ENCODE results near the gene PLEKHH2. TPM values are rescaled to one million over a fixed set of nuclear protein-coding genes. Genes with fewer than 3 reads are reported as not detected.
A peak's percentile ranks its signal among the peaks of the same experiment; 100 is the strongest.

Gene PLEKHH2
- total and polyA plus RNA-seq, 8 donors = 1.6 to 5.3 (median 3.3) TPM

GRCh38 chr2:43609290-43609918, 27.7 kb upstream of the PLEKHH2 start:
- Histone ChIP-seq H3K27me3 (no peaks in the 10 kb centered on the region), H3K9me3 (no peaks in the 10 kb centered on the region), H3K4me3 (no peak overlapping the region), H3K27ac (no peak overlapping the region), H3K4me1 (no peaks in the 10 kb centered on the region), H3K36me3 (no peaks in the 10 kb centered on the region)
- peak; percentile 68 to 84 (median 82) for ATAC-seq
- peak in 2 of 6 donors; percentile 15 to 39 for DNase-seq
- no peak for FAIRE-seq
- TF ChIP-seq, protein P1, sequence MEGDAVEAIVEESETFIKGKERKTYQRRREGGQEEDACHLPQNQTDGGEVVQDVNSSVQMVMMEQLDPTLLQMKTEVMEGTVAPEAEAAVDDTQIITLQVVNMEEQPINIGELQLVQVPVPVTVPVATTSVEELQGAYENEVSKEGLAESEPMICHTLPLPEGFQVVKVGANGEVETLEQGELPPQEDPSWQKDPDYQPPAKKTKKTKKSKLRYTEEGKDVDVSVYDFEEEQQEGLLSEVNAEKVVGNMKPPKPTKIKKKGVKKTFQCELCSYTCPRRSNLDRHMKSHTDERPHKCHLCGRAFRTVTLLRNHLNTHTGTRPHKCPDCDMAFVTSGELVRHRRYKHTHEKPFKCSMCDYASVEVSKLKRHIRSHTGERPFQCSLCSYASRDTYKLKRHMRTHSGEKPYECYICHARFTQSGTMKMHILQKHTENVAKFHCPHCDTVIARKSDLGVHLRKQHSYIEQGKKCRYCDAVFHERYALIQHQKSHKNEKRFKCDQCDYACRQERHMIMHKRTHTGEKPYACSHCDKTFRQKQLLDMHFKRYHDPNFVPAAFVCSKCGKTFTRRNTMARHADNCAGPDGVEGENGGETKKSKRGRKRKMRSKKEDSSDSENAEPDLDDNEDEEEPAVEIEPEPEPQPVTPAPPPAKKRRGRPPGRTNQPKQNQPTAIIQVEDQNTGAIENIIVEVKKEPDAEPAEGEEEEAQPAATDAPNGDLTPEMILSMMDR (IDR thresholded peaks at IDR 0.05) = peak in 3 of 4 donors; percentile 45 to 62 (median 49)
- WGBS, 2 donors = 36 to 42% methylated on average over 6 of the region's 6 CpGs
- intact Hi-C loops (cut with DNase I) = no loop called here

GRCh38 chr2:43610361-43610760, 26.7 kb upstream of the PLEKHH2 start:
- TF ChIP-seq, protein P1 (IDR thresholded peaks at IDR 0.05) = no peak
- Histone ChIP-seq H3K9me3 (no peaks in the 10 kb centered on the region), H3K36me3 (no peaks in the 10 kb centered on the region), H3K4me3 (no peak overlapping the region), H3K27ac (no peak overlapping the region), H3K4me1 (no peaks in the 10 kb centered on the region), H3K27me3 (no peaks in the 10 kb centered on the region)
- 76 to 85% methylated on average over 4 of the region's 4 CpGs for WGBS, 2 donors
- intact Hi-C loops (cut with DNase I) = no loop called here
- DNase-seq (no peak), FAIRE-seq (no peak), ATAC-seq (no peak)

DNA sequence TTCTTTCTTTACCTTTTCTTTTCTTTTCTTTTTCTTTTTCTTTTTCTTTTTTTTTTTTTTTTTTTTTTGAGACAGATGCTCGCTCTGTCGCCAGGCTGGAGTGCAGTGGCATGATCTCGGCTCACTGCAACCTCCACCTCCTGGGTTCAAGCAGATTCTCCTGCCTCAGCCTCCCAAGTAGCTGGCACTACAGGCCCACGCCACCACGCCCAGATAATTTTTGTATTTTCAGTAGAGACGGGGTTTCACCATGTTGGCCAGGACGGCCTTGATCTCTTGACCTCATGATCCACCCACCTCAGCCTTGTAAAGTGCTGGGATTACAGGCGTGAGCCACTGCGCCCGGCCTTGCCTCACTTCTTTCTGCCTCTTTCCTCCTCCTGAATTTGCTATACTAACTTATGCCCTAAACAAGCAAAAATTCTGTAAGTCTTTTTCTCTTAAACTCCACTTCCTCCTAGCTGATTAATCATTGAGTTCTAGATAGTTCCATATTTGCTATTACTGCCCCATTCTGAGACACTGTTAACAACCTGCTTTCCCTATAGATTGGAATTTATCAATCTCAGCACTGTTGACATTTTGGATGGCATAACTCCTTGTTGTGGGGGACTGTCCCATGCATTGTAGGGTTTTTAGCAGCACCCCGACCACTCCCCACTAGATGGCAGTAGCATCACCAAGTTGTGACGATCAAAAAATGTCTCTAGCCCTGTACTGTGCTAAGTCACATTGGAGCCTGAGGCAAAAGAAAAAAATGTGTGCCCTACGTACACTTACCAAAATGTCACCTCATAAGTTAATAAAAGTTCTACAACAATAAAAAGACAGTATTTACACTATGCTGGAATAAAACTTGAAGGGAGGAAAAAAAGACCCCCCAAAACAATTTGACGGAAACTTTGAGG, 24.8 kb upstream of the PLEKHH2 start:
- ATAC-seq (peak; percentile 82 to 96 (median 92)), DNase-seq (peak in 4 of 6 donors; percentile 32 to 74 (median 50)), FAIRE-seq (peak; percentile 47)
- intact Hi-C loops (cut with DNase I) = no loop called here
- no peaks in the 10 kb centered on the region for H3K27me3 ChIP-seq
- no peak overlapping the region for H3K4me3 ChIP-seq
- TF ChIP-seq, protein P1 (IDR thresholded peaks at IDR 0.05) = peak; percentile 27 to 79 (median 70)
- H3K27ac ChIP-seq = no peak overlapping the region
- no peaks in the 10 kb centered on the region for H3K9me3 ChIP-seq
- H3K4me1 ChIP-seq = no peaks in the 10 kb centered on the region
- H3K36me3 ChIP-seq = no peaks in the 10 kb centered on the region
- 43 to 51% methylated on average over 14 of the region's 14 CpGs for WGBS, 2 donors

GRCh38 chr2:43612944-43613343, 24.1 kb upstream of the PLEKHH2 start:
- intact Hi-C loops (cut with DNase I) = no loop called here
- Histone ChIP-seq H3K27me3 (no peaks in the 10 kb centered on the region), H3K36me3 (no peaks in the 10 kb centered on the region), H3K4me3 (no peak overlapping the region), H3K4me1 (no peaks in the 10 kb centered on the region), H3K9me3 (no peaks in the 10 kb centered on the region), H3K27ac (no peak overlapping the region)
- FAIRE-seq = no peak
- 77 to 84% methylated on average over 7 of the region's 7 CpGs for WGBS, 2 donors
- no peak for ATAC-seq
- no peak for DNase-seq
- TF ChIP-seq, protein P1 (IDR thresholded peaks at IDR 0.05) = no peak
